IMR-90 (cell line): Measurements from ENCODE around the gene PLA2G4D. TPM values are rescaled to one million over a fixed set of nuclear protein-coding genes. Genes with fewer than 3 reads are reported as not detected.

Source experiments
- ATAC-seq: fragments of 200-7000 bp; cut with Tn5 transposase; 2 replicates; pipeline ENCODE4 v1.9.1; 2020; ENCODE audit warnings: low read depth, mild to moderate bottlenecking, moderate library complexity
- BruUV-seq: library from RNA; stranded (reverse); fragments of 400-500 nt; replicated peaks from 2 replicates; lab custom pipeline; 2021; lab: Mats Ljungman, UMichigan
- CTCF ChIA-PET: fragments of 300-600 bp; formaldehyde crosslinking; extraction: SDS; loops from one replicate; lab custom pipeline; 2021; ENCODE audit warnings: antibody characterized with exemption; lab: Yijun Ruan, JAX
- POLR2A ChIA-PET: fragments of 300-600 bp; sonication (Branson Sonifier 250); formaldehyde crosslinking; loops from one replicate; lab custom pipeline; 2022; ENCODE audit warnings: antibody characterized with exemption; ENCODE audit not compliant: unreplicated experiment; lab: Charles Lee
- DNase-seq: peaks from one replicate; pipeline ENCODE4 v3.0.0; 2013
- H2AFZ ChIP-seq: replicated peaks from 2 replicates; pipeline ENCODE3; 2013; ENCODE audit warnings: low read length, mild to moderate bottlenecking; ENCODE audit not compliant: poor library complexity
- H2AK5ac ChIP-seq: 2 replicates; pipeline ENCODE4 v1.6.1; 2013; ENCODE audit warnings: low read depth, low read length, inconsistent platforms
- H2AK9ac ChIP-seq: replicated peaks from 2 replicates; pipeline ENCODE3; 2013; ENCODE audit warnings: mild to moderate bottlenecking, low read depth, low read length, moderate library complexity; ENCODE audit not compliant: poor library complexity
- H2BK120ac ChIP-seq: 2 replicates; pipeline ENCODE4 v1.6.1; 2013; ENCODE audit warnings: low read depth, low read length, inconsistent platforms
- H2BK15ac ChIP-seq: 3 replicates; pipeline ENCODE4 v1.6.1; 2013; ENCODE audit warnings: low read depth, low read length, inconsistent platforms
- H2BK20ac ChIP-seq: 2 replicates; pipeline ENCODE4 v1.6.1; 2013; ENCODE audit warnings: low read depth, mild to moderate bottlenecking, inconsistent platforms, low read length, moderate library complexity
- H2BK5ac ChIP-seq: 2 replicates; pipeline ENCODE4 v1.6.1; 2013; ENCODE audit warnings: mild to moderate bottlenecking, low read depth, low read length, inconsistent platforms; ENCODE audit not compliant: poor library complexity, severe bottlenecking
- H3K14ac ChIP-seq: replicated peaks from 2 replicates; pipeline ENCODE4 v1.6.1; 2013; ENCODE audit warnings: low read depth, low read length, inconsistent platforms
- H3K18ac ChIP-seq: 2 replicates; pipeline ENCODE4 v1.6.1; 2013; ENCODE audit warnings: low read depth, low read length, control low read depth
- H3K23ac ChIP-seq: 2 replicates; pipeline ENCODE4 v1.6.1; 2013; ENCODE audit warnings: low read depth, low read length, inconsistent platforms
- H3K27ac ChIP-seq: 2 replicates; pipeline ENCODE4 v1.5.1; 2013; ENCODE audit warnings: mild to moderate bottlenecking, control low read depth, low read length; ENCODE audit not compliant: insufficient read depth
- H3K27me3 ChIP-seq: 2 replicates; pipeline ENCODE4 v1.6.1; 2013; ENCODE audit warnings: low read length; ENCODE audit not compliant: control insufficient read depth, insufficient read depth
- H3K36me3 ChIP-seq: 2 replicates; pipeline ENCODE4 v1.6.1; 2013; ENCODE audit warnings: low read length, mixed read lengths; ENCODE audit not compliant: control insufficient read depth, insufficient read depth
- H3K4ac ChIP-seq: 2 replicates; pipeline ENCODE4 v1.6.1; 2013; ENCODE audit warnings: low read depth, low read length, inconsistent platforms
- H3K4me1 ChIP-seq: 2 replicates; pipeline ENCODE4 v1.6.1; 2013; ENCODE audit warnings: low read length, mixed read lengths; ENCODE audit not compliant: control insufficient read depth, insufficient read depth
- H3K4me2 ChIP-seq: 2 replicates; pipeline ENCODE4 v1.6.1; 2013; ENCODE audit warnings: low read depth, mild to moderate bottlenecking, control low read depth, low read length, moderate library complexity
- H3K4me3 ChIP-seq: 2 replicates; pipeline ENCODE4 v1.5.1; 2013; ENCODE audit warnings: low read depth, mild to moderate bottlenecking, control low read depth, low read length, moderate library complexity; ENCODE audit not compliant: insufficient read depth
- H3K56ac ChIP-seq: 2 replicates; pipeline ENCODE4 v1.6.1; 2013; ENCODE audit warnings: low read length, inconsistent platforms; ENCODE audit not compliant: insufficient read depth; ENCODE audit errors: extremely low read depth
- H3K79me1 ChIP-seq, 2 experiments: 2 replicates each; pipeline ENCODE4 v1.6.1; 2013; ENCODE audit warnings: low read length in 2 of 2, inconsistent platforms in 1 of 2, low read depth in 1 of 2
- H3K9ac ChIP-seq: 2 replicates; pipeline ENCODE4 v1.6.1; 2013; ENCODE audit warnings: low read depth, low read length, control low read depth
- H3K9me1 ChIP-seq: 2 replicates; pipeline ENCODE4 v1.6.1; 2013; ENCODE audit warnings: low read length, inconsistent platforms; ENCODE audit not compliant: insufficient read depth
- H3K9me3 ChIP-seq: 2 replicates; pipeline ENCODE4 v1.6.1; 2013; ENCODE audit warnings: low read length; ENCODE audit not compliant: control insufficient read depth, insufficient read depth
- H4K20me1 ChIP-seq: 2 replicates; pipeline ENCODE4 v1.6.1; 2013; ENCODE audit warnings: low read length, inconsistent platforms; ENCODE audit not compliant: insufficient read depth
- H4K5ac ChIP-seq: 2 replicates; pipeline ENCODE4 v1.6.1; 2013; ENCODE audit warnings: mild to moderate bottlenecking, low read depth, low read length, control low read depth
- H4K8ac ChIP-seq, 2 experiments: 2 replicates each; pipeline ENCODE4 v1.6.1; 2013; ENCODE audit warnings: low read depth in 2 of 2, low read length in 2 of 2, control low read depth in 1 of 2, inconsistent platforms in 1 of 2
- H4K91ac ChIP-seq: 2 replicates; pipeline ENCODE4 v1.6.1; 2013; ENCODE audit warnings: low read depth, low read length, inconsistent platforms; ENCODE audit not compliant: insufficient read depth
- BHLHE40 ChIP-seq: fragments of 150-350 bp; IDR thresholded peaks from 2 replicates; pipeline ENCODE4 v1.6.1; 2016; ENCODE audit warnings: mild to moderate bottlenecking, low read depth, low read length
- CEBPB ChIP-seq: IDR thresholded peaks from 2 replicates; pipeline ENCODE4 v1.6.1; 2012; ENCODE audit warnings: low read depth, low read length, improper control_type of control experiment
- CHD1 ChIP-seq: IDR thresholded peaks from 2 replicates; pipeline ENCODE4 v1.6.1; 2012; ENCODE audit warnings: low read depth, low read length, improper control_type of control experiment
- FOS ChIP-seq: fragments of 150-350 bp; IDR thresholded peaks from 2 replicates; pipeline ENCODE4 v1.6.1; 2016; ENCODE audit warnings: low read depth, low read length
- MAFK ChIP-seq: IDR thresholded peaks from 2 replicates; pipeline ENCODE4 v1.6.1; 2012; ENCODE audit warnings: low read depth, low read length, improper control_type of control experiment
- MAZ ChIP-seq: IDR thresholded peaks from 2 replicates; pipeline ENCODE4 v1.6.1; 2012; ENCODE audit warnings: low read depth, mild to moderate bottlenecking, low read length, improper control_type of control experiment, moderate library complexity, borderline replicate concordance
- MXI1 ChIP-seq: IDR thresholded peaks from 2 replicates; pipeline ENCODE4 v1.6.1; 2012; ENCODE audit warnings: low read depth, mild to moderate bottlenecking, low read length, moderate library complexity, borderline replicate concordance
- NFE2L2 ChIP-seq: fragments of 150-350 bp; IDR thresholded peaks from 2 replicates; pipeline ENCODE4 v1.6.1; 2016; ENCODE audit warnings: low read depth, mild to moderate bottlenecking, low read length
- POLR2A ChIP-seq: IDR thresholded peaks from 2 replicates; pipeline ENCODE4 v1.6.1; 2012; ENCODE audit warnings: mild to moderate bottlenecking, low read depth, low read length
- RAD21 ChIP-seq: IDR thresholded peaks from 2 replicates; pipeline ENCODE4 v1.6.1; 2012; ENCODE audit warnings: low read length, improper control_type of control experiment
- RCOR1 ChIP-seq: IDR thresholded peaks from 2 replicates; pipeline ENCODE4 v1.6.1; 2012; ENCODE audit warnings: mild to moderate bottlenecking, low read length, improper control_type of control experiment; ENCODE audit not compliant: insufficient replicate concordance
- RFX5 ChIP-seq: IDR thresholded peaks from 2 replicates; pipeline ENCODE4 v1.8.0; 2012; ENCODE audit warnings: low read depth, mild to moderate bottlenecking, low read length, moderate library complexity
- SMC3 ChIP-seq: fragments of 150-350 bp; IDR thresholded peaks from 2 replicates; pipeline ENCODE4 v1.6.1; 2016; ENCODE audit warnings: low read depth, mild to moderate bottlenecking, antibody characterized with exemption, low read length, moderate library complexity
- WGBS, 2 experiments: methylation state at CpG; one replicate each; pipeline versions ENCODE4 v1.1.5 to v1.1.7; 2013; ENCODE audit warnings: missing lambda C conversion rate in 2 of 2; ENCODE audit not compliant: insufficient read length in 1 of 2; ENCODE audit errors: extremely low coverage in 2 of 2; 5-methylcytosine and 5-hydroxymethylcytosine counted together
- dilution Hi-C: fragments of 300-500 bp; cut with HindIII; formaldehyde crosslinking; loops from one replicate; pipeline ENCODE4 v1.14.3; 2018; ENCODE audit warnings: low sequenced_read_pairs; ENCODE audit not compliant: unreplicated experiment
- in situ Hi-C: fragments of 300-500 bp; cut with MboI; formaldehyde crosslinking; loops from 3 replicates; pipeline ENCODE4 v1.14.3; 2019; ENCODE audit warnings: low sequenced_read_pairs, inconsistent platforms, mixed read lengths
- intact Hi-C: fragments of 100-400 bp; cut with micrococcal nuclease; formaldehyde crosslinking; loops from 2 replicates; pipeline ENCODE4 v1.10.0; 2022
- polyA plus RNA-seq, 3 experiments: library from polyadenylated mRNA; depleted of rRNA; stranded (reverse); fragments of >200 nt; gene quantifications; 2 replicates each; pipeline ENCODE4 v1.2.3, GENCODE V29; 2012; ENCODE audit warnings: low replicate concordance in 1 of 3
- total RNA-seq: library from RNA; depleted of rRNA; stranded (reverse); fragments of >200 nt; gene quantifications from 2 replicates; pipeline ENCODE4 v1.2.3, GENCODE V29; 2012
- TF ChIP-seq, protein P1 (sequence below): conservative IDR thresholded peaks from 2 replicates; pipeline ENCODE4 v1.5.1; 2012; ENCODE audit warnings: mild to moderate bottlenecking, low read depth, low read length, improper control_type of control experiment
- TF ChIP-seq, protein P2 (sequence below): fragments of 150-350 bp; IDR thresholded peaks from 2 replicates; pipeline ENCODE4 v1.6.1; 2017; ENCODE audit warnings: mild to moderate bottlenecking, antibody characterized with exemption, low read length, low read depth
- TF ChIP-seq, protein P3 (sequence below): fragments of 150-350 bp; IDR thresholded peaks from 2 replicates; pipeline ENCODE4 v1.6.1; 2016; ENCODE audit warnings: low read depth, mild to moderate bottlenecking, low read length, moderate library complexity, borderline replicate concordance

PLA2G4D gene
- total and polyA plus RNA-seq, 2 of the 4 experiments (the other 2 are of a cell fraction): not detected

DNA sequence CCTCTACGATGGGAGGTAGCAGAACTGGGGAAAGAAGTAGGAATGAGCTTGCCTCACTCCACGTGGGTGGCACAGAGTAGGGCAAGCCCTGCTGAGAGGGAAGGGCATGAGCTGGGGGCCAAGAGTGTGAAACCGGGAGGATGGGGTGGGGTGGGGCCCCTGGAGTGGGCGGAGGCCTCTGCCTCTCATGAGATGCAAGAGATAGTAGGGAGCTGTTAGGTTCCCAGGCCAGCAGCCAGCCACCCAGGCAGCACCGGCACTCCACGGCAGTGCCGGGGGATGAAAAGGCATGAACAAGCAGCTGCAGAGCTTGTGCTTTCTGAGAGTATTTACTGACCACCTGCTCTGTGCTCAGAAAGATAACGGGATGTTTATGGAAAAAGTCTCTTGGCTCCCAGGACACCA is 49.1 kb downstream of the PLA2G4D start:
- POLR2A ChIA-PET: no interaction called here
- WGBS, 2 experiments: 20% methylated on average over 1 of the region's 8 CpGs; no CpG with 5 or more reads in 1 of the 2 experiments

More for the DNA sequence above, 49.1 kb downstream of the PLA2G4D start:
- CTCF ChIA-PET: no interaction called here
- Histone ChIP-seq H2BK20ac (no peak overlapping the region), H4K5ac (no peak overlapping the region), H3K18ac (no peak overlapping the region), H3K4me2 (no peak overlapping the region), H2BK120ac (no peak overlapping the region), H3K9me1 (no peaks in the 10 kb centered on the region), H3K14ac (no peak overlapping the region), H4K91ac (no peak overlapping the region), H3K79me1 (no peaks in the 10 kb centered on the region), H2AFZ (peak overlapping the region; percentile 8), H3K27ac (no peak overlapping the region), H3K36me3 (no peaks in the 10 kb centered on the region), H2AK9ac (no peak overlapping the region), H3K9me3 (no peaks in the 10 kb centered on the region), H3K4ac (no peak overlapping the region), H2AK5ac (no peak overlapping the region), H3K4me3 (no peak overlapping the region), H3K23ac (no peak overlapping the region), H3K27me3 (peaks cover 70% of the 10 kb centered on the region), H2BK15ac (no peak overlapping the region), H3K4me1 (no peaks in the 10 kb centered on the region), H4K20me1 (no peaks in the 10 kb centered on the region), H4K8ac (no peak overlapping the region), H3K9ac (no peak overlapping the region), H3K56ac (no peak overlapping the region), H2BK5ac (no peak overlapping the region)
- in situ Hi-C loops: no loop called here
- ATAC-seq: no peak
- intact Hi-C loops: no loop called here
- TF ChIP-seq CHD1: no peak
- TF ChIP-seq, protein P1, sequence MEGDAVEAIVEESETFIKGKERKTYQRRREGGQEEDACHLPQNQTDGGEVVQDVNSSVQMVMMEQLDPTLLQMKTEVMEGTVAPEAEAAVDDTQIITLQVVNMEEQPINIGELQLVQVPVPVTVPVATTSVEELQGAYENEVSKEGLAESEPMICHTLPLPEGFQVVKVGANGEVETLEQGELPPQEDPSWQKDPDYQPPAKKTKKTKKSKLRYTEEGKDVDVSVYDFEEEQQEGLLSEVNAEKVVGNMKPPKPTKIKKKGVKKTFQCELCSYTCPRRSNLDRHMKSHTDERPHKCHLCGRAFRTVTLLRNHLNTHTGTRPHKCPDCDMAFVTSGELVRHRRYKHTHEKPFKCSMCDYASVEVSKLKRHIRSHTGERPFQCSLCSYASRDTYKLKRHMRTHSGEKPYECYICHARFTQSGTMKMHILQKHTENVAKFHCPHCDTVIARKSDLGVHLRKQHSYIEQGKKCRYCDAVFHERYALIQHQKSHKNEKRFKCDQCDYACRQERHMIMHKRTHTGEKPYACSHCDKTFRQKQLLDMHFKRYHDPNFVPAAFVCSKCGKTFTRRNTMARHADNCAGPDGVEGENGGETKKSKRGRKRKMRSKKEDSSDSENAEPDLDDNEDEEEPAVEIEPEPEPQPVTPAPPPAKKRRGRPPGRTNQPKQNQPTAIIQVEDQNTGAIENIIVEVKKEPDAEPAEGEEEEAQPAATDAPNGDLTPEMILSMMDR: no peak
- TF ChIP-seq BHLHE40: no peak
- TF ChIP-seq CEBPB: no peak
- TF ChIP-seq, protein P2, sequence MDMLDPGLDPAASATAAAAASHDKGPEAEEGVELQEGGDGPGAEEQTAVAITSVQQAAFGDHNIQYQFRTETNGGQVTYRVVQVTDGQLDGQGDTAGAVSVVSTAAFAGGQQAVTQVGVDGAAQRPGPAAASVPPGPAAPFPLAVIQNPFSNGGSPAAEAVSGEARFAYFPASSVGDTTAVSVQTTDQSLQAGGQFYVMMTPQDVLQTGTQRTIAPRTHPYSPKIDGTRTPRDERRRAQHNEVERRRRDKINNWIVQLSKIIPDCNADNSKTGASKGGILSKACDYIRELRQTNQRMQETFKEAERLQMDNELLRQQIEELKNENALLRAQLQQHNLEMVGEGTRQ: no peak
- TF ChIP-seq RFX5: no peak
- TF ChIP-seq SMC3: no peak
- TF ChIP-seq RAD21: no peak
- no peak for TF ChIP-seq MXI1
- no peak for TF ChIP-seq NFE2L2
- TF ChIP-seq FOS: no peak
- TF ChIP-seq, protein P3, sequence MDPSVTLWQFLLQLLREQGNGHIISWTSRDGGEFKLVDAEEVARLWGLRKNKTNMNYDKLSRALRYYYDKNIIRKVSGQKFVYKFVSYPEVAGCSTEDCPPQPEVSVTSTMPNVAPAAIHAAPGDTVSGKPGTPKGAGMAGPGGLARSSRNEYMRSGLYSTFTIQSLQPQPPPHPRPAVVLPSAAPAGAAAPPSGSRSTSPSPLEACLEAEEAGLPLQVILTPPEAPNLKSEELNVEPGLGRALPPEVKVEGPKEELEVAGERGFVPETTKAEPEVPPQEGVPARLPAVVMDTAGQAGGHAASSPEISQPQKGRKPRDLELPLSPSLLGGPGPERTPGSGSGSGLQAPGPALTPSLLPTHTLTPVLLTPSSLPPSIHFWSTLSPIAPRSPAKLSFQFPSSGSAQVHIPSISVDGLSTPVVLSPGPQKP: no peak
- no peak for TF ChIP-seq MAFK
- TF ChIP-seq RCOR1: no peak
- TF ChIP-seq MAZ: no peak
- TF ChIP-seq POLR2A: no peak
- dilution Hi-C loops: no loop called here
- no TSS peak for BruUV-seq
- no peak for DNase-seq
